ENCODE results near the gene U2SURP. TPM values are rescaled to one million over a fixed set of nuclear protein-coding genes. Genes with fewer than 3 reads are reported as not detected.

Gene U2SURP
- total and polyA plus RNA-seq, 2 experiments from 2014 or later, result 40.2 to 66.1 TPM

GRCh38 chr3:143002727-143003126 lies 1.4 kb downstream of the U2SURP start:
- H3K27ac ChIP-seq, result peak overlapping the region; percentile 90
- H3K36me3 ChIP-seq (ENCODE audit: low read depth), result no peaks in the 10 kb centered on the region
- TF ChIP-seq EZH2 (IDR thresholded peaks at IDR 0.05; ENCODE audit: insufficient read depth, poor library complexity, severe bottlenecking) (no peak), EZH2phosphoT487 (IDR thresholded peaks at IDR 0.05; ENCODE audit: insufficient read depth, low read depth) (no peak)
- peaks cover 22% of the 10 kb centered on the region for H3F3A ChIP-seq (ENCODE audit: insufficient read depth)
- no peaks in the 10 kb centered on the region for H3K9me2 ChIP-seq (ENCODE audit: insufficient read depth)
- peaks cover 74% of the 10 kb centered on the region for H3K79me2 ChIP-seq (ENCODE audit: insufficient read depth)
- H4K20me1 ChIP-seq (ENCODE audit: insufficient read depth), result 0 out of 2 replicates have a peak, but pooled peaks cover 7% of the 10 kb centered on the region
- H3K9me3 ChIP-seq (ENCODE audit: low read depth), result no peaks in the 10 kb centered on the region
- H3K4me1 ChIP-seq (ENCODE audit: insufficient read depth), result peaks cover 22% of the 10 kb centered on the region
- WGBS, 2 experiments (ENCODE audit: low coverage in 1 of 2, low lambda C conversion rate in 2 of 2, missing lambda C conversion rate in 2 of 2), result 0 to 1% methylated on average over 9 of the region's 9 CpGs
- peak overlapping the region; percentile 90 for H3K9ac ChIP-seq
- H3K4me3 ChIP-seq, result peak overlapping the region; percentile 82
- H3K27me3 ChIP-seq (replicated peaks; ENCODE audit: insufficient read depth), result no peaks in the 10 kb centered on the region
- peak overlapping the region; percentile 96 for H3K4me2 ChIP-seq (ENCODE audit: unreplicated experiment)
- peak overlapping the region; percentile 83 for H2AFZ ChIP-seq
- in situ Hi-C loops (cut with MboI), result no loop called here
- DNase-seq, result peak; percentile 31

DNA sequence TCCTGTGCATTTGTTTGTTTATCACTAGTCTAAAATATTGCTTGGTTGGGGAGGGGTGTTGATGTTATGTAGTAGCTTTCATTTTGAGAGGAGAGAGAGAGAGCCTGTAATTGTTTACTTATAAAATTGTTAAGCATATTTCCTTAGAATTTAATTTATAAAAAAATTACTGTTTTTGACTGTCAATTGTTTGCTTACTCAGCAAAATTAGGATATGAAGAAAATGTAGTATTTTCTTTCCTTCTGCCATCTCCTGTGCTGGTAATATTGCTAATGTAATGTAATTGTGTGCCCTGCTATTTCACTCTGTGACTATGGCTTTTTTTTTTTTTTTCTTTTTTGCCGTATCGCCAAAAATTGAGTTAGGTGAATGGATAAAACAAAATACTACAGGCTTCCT lies 3.5 kb downstream of the U2SURP start:
- Histone ChIP-seq H3K4me1 (ENCODE audit: insufficient read depth) (peaks cover 10% of the 10 kb centered on the region), H2AFZ (no peak overlapping the region), H3K9me3 (ENCODE audit: low read depth) (no peaks in the 10 kb centered on the region), H3K9me2 (ENCODE audit: insufficient read depth) (no peaks in the 10 kb centered on the region), H3K27me3 (replicated peaks; ENCODE audit: insufficient read depth) (no peaks in the 10 kb centered on the region), H3K9ac (no peak overlapping the region), H3K27ac (no peak overlapping the region), H3K36me3 (ENCODE audit: low read depth) (no peaks in the 10 kb centered on the region), H3K79me2 (ENCODE audit: insufficient read depth) (peaks cover 89% of the 10 kb centered on the region), H3F3A (ENCODE audit: insufficient read depth) (peaks cover 22% of the 10 kb centered on the region), H3K4me3 (no peak overlapping the region), H3K4me2 (ENCODE audit: unreplicated experiment) (no peak overlapping the region), H4K20me1 (ENCODE audit: insufficient read depth) (0 out of 2 replicates have a peak, but pooled peaks cover 8% of the 10 kb centered on the region)
- TF ChIP-seq EZH2phosphoT487 (IDR thresholded peaks at IDR 0.05; ENCODE audit: insufficient read depth, low read depth) (no peak), EZH2 (IDR thresholded peaks at IDR 0.05; ENCODE audit: insufficient read depth, poor library complexity, severe bottlenecking) (no peak)
- in situ Hi-C loops (cut with MboI), result no loop called here
- 91 to 98% methylated on average over 2 of the region's 2 CpGs for WGBS, 2 experiments (ENCODE audit: low coverage in 1 of 2, low lambda C conversion rate in 2 of 2, missing lambda C conversion rate in 2 of 2)
- DNase-seq, result no peak

DNA sequence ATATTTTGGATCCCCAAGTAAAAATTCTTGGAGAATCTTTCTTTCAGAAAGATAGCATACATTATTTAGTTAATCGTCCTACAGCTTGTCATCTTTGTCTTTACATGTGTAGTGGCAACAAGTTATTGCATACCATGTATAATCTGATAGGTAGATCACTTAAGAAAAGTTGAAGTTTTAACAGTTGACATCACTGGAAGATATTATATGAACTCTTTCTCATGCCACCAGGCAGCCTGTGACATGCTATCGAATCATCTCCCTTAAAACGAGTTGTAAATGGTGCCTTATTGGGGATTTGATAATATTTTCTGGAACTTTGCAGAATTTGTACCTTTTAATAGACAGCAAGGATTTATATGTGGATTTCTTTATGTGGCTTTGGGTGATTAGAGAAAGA lies 8.7 kb downstream of the U2SURP start:
- Histone ChIP-seq H3K79me2 (ENCODE audit: insufficient read depth) (peaks cover 100% of the 10 kb centered on the region), H3K4me3 (no peak overlapping the region), H3K4me2 (ENCODE audit: unreplicated experiment) (peak overlapping the region; percentile 15), H3K9me3 (ENCODE audit: low read depth) (no peaks in the 10 kb centered on the region), H3K9me2 (ENCODE audit: insufficient read depth) (no peaks in the 10 kb centered on the region), H3F3A (ENCODE audit: insufficient read depth) (no peaks in the 10 kb centered on the region), H3K4me1 (ENCODE audit: insufficient read depth) (peaks cover 12% of the 10 kb centered on the region), H3K36me3 (ENCODE audit: low read depth) (peaks cover 14% of the 10 kb centered on the region; the same call in 1 of the 2 replicates), H3K27me3 (replicated peaks; ENCODE audit: insufficient read depth) (no peaks in the 10 kb centered on the region), H4K20me1 (ENCODE audit: insufficient read depth) (peaks cover 22% of the 10 kb centered on the region; the same call in 1 of the 2 replicates), H2AFZ (no peak overlapping the region), H3K27ac (no peak overlapping the region; the same call in 1 of the 2 replicates), H3K9ac (peak overlapping the region; percentile 3; the same call in 1 of the 2 replicates)
- TF ChIP-seq EZH2 (IDR thresholded peaks at IDR 0.05; ENCODE audit: insufficient read depth, poor library complexity, severe bottlenecking) (no peak), EZH2phosphoT487 (IDR thresholded peaks at IDR 0.05; ENCODE audit: insufficient read depth, low read depth) (no peak)
- in situ Hi-C loops (cut with MboI), result no loop called here
- 43 to 47% methylated on average over 3 of the region's 3 CpGs for WGBS, 2 experiments (ENCODE audit: low coverage in 1 of 2, low lambda C conversion rate in 2 of 2, missing lambda C conversion rate in 2 of 2)
- DNase-seq, result peak; percentile 49

GRCh38 chr3:143011705-143012104 lies 10.3 kb downstream of the U2SURP start:
- Histone ChIP-seq H3K4me3 (no peak overlapping the region), H3K27ac (no peak overlapping the region), H3K27me3 (replicated peaks; ENCODE audit: insufficient read depth) (no peaks in the 10 kb centered on the region), H3K4me2 (ENCODE audit: unreplicated experiment) (no peak overlapping the region), H3K36me3 (ENCODE audit: low read depth) (peaks cover 18% of the 10 kb centered on the region; the same call in 1 of the 2 replicates), H3K9me3 (ENCODE audit: low read depth) (no peaks in the 10 kb centered on the region), H3K9ac (no peak overlapping the region), H3K4me1 (ENCODE audit: insufficient read depth) (peaks cover 12% of the 10 kb centered on the region), H3F3A (ENCODE audit: insufficient read depth) (no peaks in the 10 kb centered on the region), H4K20me1 (ENCODE audit: insufficient read depth) (peaks cover 17% of the 10 kb centered on the region; the same call in 1 of the 2 replicates), H3K9me2 (ENCODE audit: insufficient read depth) (no peaks in the 10 kb centered on the region), H2AFZ (no peak overlapping the region), H3K79me2 (ENCODE audit: insufficient read depth) (peaks cover 99% of the 10 kb centered on the region)
- TF ChIP-seq EZH2phosphoT487 (IDR thresholded peaks at IDR 0.05; ENCODE audit: insufficient read depth, low read depth) (no peak), EZH2 (IDR thresholded peaks at IDR 0.05; ENCODE audit: insufficient read depth, poor library complexity, severe bottlenecking) (no peak)
- in situ Hi-C loops (cut with MboI), result no loop called here
- no peak for DNase-seq
- WGBS, 2 experiments (ENCODE audit: low coverage in 1 of 2, low lambda C conversion rate in 2 of 2, missing lambda C conversion rate in 2 of 2), result 87 to 90% methylated on average over 3 of the region's 3 CpGs

DNA sequence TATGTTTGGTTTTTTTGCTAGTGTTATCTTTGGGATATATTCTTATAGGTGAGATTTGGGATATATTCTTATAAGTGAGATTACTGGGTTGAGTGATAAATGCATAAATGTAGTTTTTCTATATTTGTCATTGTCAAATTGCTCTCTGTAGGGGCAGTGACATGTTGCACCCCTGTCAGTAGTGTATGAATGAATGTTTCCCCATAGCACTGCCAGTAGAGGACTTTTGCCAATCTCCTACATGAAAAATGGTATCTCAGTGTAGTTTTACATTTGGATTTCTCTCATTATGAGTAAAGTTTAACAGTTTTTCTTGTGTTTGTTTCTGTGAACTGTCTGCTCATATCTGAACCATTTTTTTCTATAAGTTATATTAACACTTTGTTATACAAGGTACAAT lies 13.6 kb downstream of the U2SURP start:
- no peak overlapping the region for H3K4me2 ChIP-seq (ENCODE audit: unreplicated experiment)
- in situ Hi-C loops (cut with MboI), result no loop called here

More for the DNA sequence above, 13.6 kb downstream of the U2SURP start:
- Histone ChIP-seq H3K27ac (no peak overlapping the region), H3K9me3 (ENCODE audit: low read depth) (no peaks in the 10 kb centered on the region), H3K27me3 (replicated peaks; ENCODE audit: insufficient read depth) (no peaks in the 10 kb centered on the region), H3K4me3 (no peak overlapping the region), H3K9ac (no peak overlapping the region), H3K79me2 (ENCODE audit: insufficient read depth) (peaks cover 99% of the 10 kb centered on the region), H3K36me3 (ENCODE audit: low read depth) (peaks cover 43% of the 10 kb centered on the region), H3F3A (ENCODE audit: insufficient read depth) (no peaks in the 10 kb centered on the region), H4K20me1 (ENCODE audit: insufficient read depth) (peaks cover 15% of the 10 kb centered on the region; the same call in 1 of the 2 replicates), H3K9me2 (ENCODE audit: insufficient read depth) (no peaks in the 10 kb centered on the region), H2AFZ (no peak overlapping the region), H3K4me1 (ENCODE audit: insufficient read depth) (peaks cover 11% of the 10 kb centered on the region)
- TF ChIP-seq EZH2 (IDR thresholded peaks at IDR 0.05; ENCODE audit: insufficient read depth, poor library complexity, severe bottlenecking) (no peak), EZH2phosphoT487 (IDR thresholded peaks at IDR 0.05; ENCODE audit: insufficient read depth, low read depth) (no peak)
- no peak for DNase-seq

All from GM23248 (cell line).